H1 (cell line): Measurements from ENCODE around the gene SGMS1. TPM values are rescaled to one million over a fixed set of nuclear protein-coding genes. Genes with fewer than 3 reads are reported as not detected.
A peak's percentile ranks its signal among the peaks of the same experiment; 100 is the strongest.

Experiments used
- CTCF ChIA-PET: fragments of 300-600 bp; sonication (Branson Sonifier 250); formaldehyde crosslinking; loops from one replicate; lab custom pipeline; 2021; ENCODE audit not compliant: partially characterized antibody; lab: Charles Lee
- POLR2A ChIA-PET: fragments of 300-600 bp; sonication (Branson Sonifier 250); formaldehyde crosslinking; loops from one replicate; lab custom pipeline; 2021; ENCODE audit warnings: inconsistent platforms; ENCODE audit not compliant: partially characterized antibody; lab: Charles Lee
- DNase-seq, 2 experiments: peaks; one replicate each; pipeline versions ENCODE4 v3.0.0 to v3.0.0-alpha.2; 2010 to 2022; ENCODE audit warnings: low spot score in 2 of 2, low read depth in 1 of 2, mixed read lengths in 1 of 2
- FAIRE-seq: peaks from 2 replicates; lab custom pipeline; 2011; peaks lifted over from hg19 to GRCh38; lab: Jason Lieb, UNC
- H2AFZ ChIP-seq: 2 replicates; pipeline ENCODE4 v1.8.1; 2012; ENCODE audit warnings: low read length, inconsistent platforms
- H2AK5ac ChIP-seq: 2 replicates; pipeline ENCODE4 v1.6.1; 2013; ENCODE audit warnings: low read depth, low read length
- H2BK120ac ChIP-seq: replicated peaks from 2 replicates; pipeline ENCODE3; 2013; ENCODE audit warnings: low read depth, low read length, inconsistent platforms
- H2BK12ac ChIP-seq: 2 replicates; pipeline ENCODE4 v1.6.1; 2013; ENCODE audit warnings: low read depth, low read length
- H2BK15ac ChIP-seq: 2 replicates; pipeline ENCODE4 v1.6.1; 2013; ENCODE audit warnings: low read length
- H2BK20ac ChIP-seq: 2 replicates; pipeline ENCODE4 v1.6.1; 2013; ENCODE audit warnings: low read length
- H2BK5ac ChIP-seq: 2 replicates; pipeline ENCODE4 v1.6.1; 2013; ENCODE audit warnings: low read depth, low read length
- H3K14ac ChIP-seq: 2 replicates; pipeline ENCODE4 v1.6.1; 2013; ENCODE audit warnings: inconsistent platforms; ENCODE audit not compliant: insufficient read length
- H3K18ac ChIP-seq: 2 replicates; pipeline ENCODE4 v1.6.1; 2013; ENCODE audit warnings: low read length; ENCODE audit errors: extremely low read depth
- H3K23ac ChIP-seq: 2 replicates; pipeline ENCODE4 v1.6.1; 2013; ENCODE audit warnings: inconsistent platforms; ENCODE audit not compliant: insufficient read length
- H3K23me2 ChIP-seq: 2 replicates; pipeline ENCODE4 v1.6.1; 2013; ENCODE audit warnings: low read depth, low read length
- H3K27ac ChIP-seq: 2 replicates; pipeline ENCODE4 v1.6.1; 2011; ENCODE audit warnings: low read depth, low read length, inconsistent platforms
- H3K27me3 ChIP-seq, 4 experiments: replicated peaks in 1 of 4; 1 replicate in 1 of 4; 2 replicates in 3 of 4; pipeline versions ENCODE4 v1.6.1 to v1.8.1; 2011 to 2013; ENCODE audit warnings: low read length in 3 of 4, mild to moderate bottlenecking in 3 of 4, inconsistent platforms in 2 of 4, mixed read lengths in 2 of 4, moderate library complexity in 1 of 4; ENCODE audit not compliant: control insufficient read depth in 3 of 4, insufficient read depth in 3 of 4; ENCODE audit errors: extremely low read depth in 1 of 4
- H3K36me3 ChIP-seq, 4 experiments: 2 replicates each; pipeline versions ENCODE4 v1.6.1 to v1.8.1; 2011 to 2013; ENCODE audit warnings: mild to moderate bottlenecking in 4 of 4, low read length in 3 of 4, moderate library complexity in 2 of 4, control low read depth in 1 of 4, inconsistent platforms in 1 of 4; ENCODE audit not compliant: insufficient read depth in 4 of 4, control insufficient read depth in 2 of 4
- H3K4ac ChIP-seq: replicated peaks from 2 replicates; pipeline ENCODE3; 2013; ENCODE audit warnings: low read length, low read depth, mixed read lengths, inconsistent platforms; ENCODE audit not compliant: insufficient read length
- H3K4me1 ChIP-seq, 4 experiments: replicated peaks in 1 of 4; 1 replicate in 1 of 4; 2 replicates in 3 of 4; pipeline versions ENCODE4 v1.6.1 to v1.8.1; 2011 to 2013; ENCODE audit warnings: low read length in 3 of 4, inconsistent platforms in 2 of 4, mixed read lengths in 1 of 4; ENCODE audit not compliant: insufficient read depth in 4 of 4, control insufficient read depth in 3 of 4
- H3K4me2 ChIP-seq, 2 experiments: 2 replicates each; pipeline versions ENCODE4 v1.6.1 to v1.8.1; 2011 to 2013; ENCODE audit warnings: low read depth in 2 of 2, low read length in 2 of 2, control low read depth in 1 of 2, inconsistent platforms in 1 of 2, mild to moderate bottlenecking in 1 of 2; ENCODE audit not compliant: insufficient read depth in 1 of 2
- H3K4me3 ChIP-seq, 4 experiments: fragments of 200-600, 300-600 bp in 1 of 4; sonication (generic), shearing (Covaris generic), sonication (Bioruptor Twin) in 1 of 4; 2 replicates each; pipeline versions ENCODE4 v1.5.1 to v1.8.1; 2011 to 2016; ENCODE audit warnings: low read length in 4 of 4, low read depth in 3 of 4, control low read depth in 2 of 4, inconsistent platforms in 2 of 4, mild to moderate bottlenecking in 2 of 4, mixed read lengths in 1 of 4, moderate library complexity in 1 of 4; ENCODE audit not compliant: insufficient read depth in 2 of 4; ENCODE audit errors: extremely low read depth in 1 of 4
- H3K56ac ChIP-seq: replicated peaks from 2 replicates; pipeline ENCODE3; 2013; ENCODE audit warnings: low read depth, mild to moderate bottlenecking, mixed read lengths, low read length, inconsistent platforms; ENCODE audit not compliant: insufficient read length
- H3K79me1 ChIP-seq: 2 replicates; pipeline ENCODE4 v1.6.1; 2013; ENCODE audit warnings: low read depth, low read length, control low read depth
- H3K79me2 ChIP-seq, 2 experiments: 2 replicates each; pipeline versions ENCODE4 v1.6.1 to v1.8.1; 2012 to 2013; ENCODE audit warnings: low read length in 2 of 2, mild to moderate bottlenecking in 2 of 2, inconsistent platforms in 1 of 2; ENCODE audit not compliant: insufficient read depth in 2 of 2, control insufficient read depth in 1 of 2
- H3K9ac ChIP-seq, 4 experiments: replicated peaks in 1 of 4; 1 replicate in 1 of 4; 2 replicates in 3 of 4; pipeline versions ENCODE4 v1.6.1 to v1.8.1; 2011 to 2013; ENCODE audit warnings: low read depth in 3 of 4, low read length in 3 of 4, control low read depth in 2 of 4, mild to moderate bottlenecking in 2 of 4, moderate library complexity in 2 of 4, inconsistent platforms in 1 of 4; ENCODE audit errors: extremely low read depth in 1 of 4
- H3K9me3 ChIP-seq, 2 experiments: 2 replicates each; pipeline versions ENCODE4 v1.6.1 to v1.8.1; 2012 to 2013; ENCODE audit warnings: mild to moderate bottlenecking in 2 of 2, moderate library complexity in 2 of 2, control low read depth in 1 of 2, inconsistent platforms in 1 of 2, low read depth in 1 of 2, low read length in 1 of 2, mixed read lengths in 1 of 2; ENCODE audit not compliant: insufficient read depth in 2 of 2
- H4K20me1 ChIP-seq, 2 experiments: replicated peaks in 1 of 2; 2 replicates each; pipeline versions ENCODE3 to v1.8.1; 2011 to 2013; ENCODE audit warnings: inconsistent platforms in 2 of 2, low read length in 2 of 2, mild to moderate bottlenecking in 1 of 2; ENCODE audit not compliant: insufficient read depth in 2 of 2, control insufficient read depth in 1 of 2
- H4K5ac ChIP-seq: 2 replicates; pipeline ENCODE4 v1.6.1; 2013; ENCODE audit warnings: low read length, low read depth, mixed read lengths, inconsistent platforms; ENCODE audit not compliant: insufficient read length
- H4K8ac ChIP-seq: 2 replicates; pipeline ENCODE4 v1.8.0; 2013; ENCODE audit warnings: mild to moderate bottlenecking, moderate library complexity, low read length, inconsistent platforms; ENCODE audit not compliant: insufficient read depth; ENCODE audit errors: extremely low read depth
- H4K91ac ChIP-seq: replicated peaks from 2 replicates; pipeline ENCODE3; 2013; ENCODE audit warnings: low read length, mixed read lengths, inconsistent platforms; ENCODE audit not compliant: insufficient read length
- KDM4A ChIP-seq: IDR thresholded peaks from one replicate; pipeline ENCODE4 v1.7.1; 2012; ENCODE audit warnings: low read depth, mild to moderate bottlenecking, moderate library complexity, low read length, inconsistent platforms; ENCODE audit not compliant: severe bottlenecking
- RNF2 ChIP-seq: fragments of 200-900, 300-1000 bp; sonication (generic); IDR thresholded peaks from 2 replicates; pipeline ENCODE4 v1.7.1; 2016; ENCODE audit warnings: borderline replicate concordance, low read depth, mild to moderate bottlenecking, antibody characterized with exemption, low read length; ENCODE audit not compliant: poor library complexity, severe bottlenecking; ENCODE audit errors: missing control alignments
- WGBS, 2 experiments: shearing (Covaris generic) in 1 of 2; methylation state at CpG; one replicate each; pipeline versions ENCODE4 v1.1.6 to v1.1.7; 2013 to 2015; ENCODE audit warnings: low lambda C conversion rate in 2 of 2, mixed read lengths in 2 of 2, inconsistent platforms in 1 of 2, low coverage in 1 of 2, missing lambda C conversion rate in 1 of 2; ENCODE audit not compliant: insufficient replicate concordance in 2 of 2, insufficient coverage in 1 of 2, insufficient read length in 1 of 2; ENCODE audit errors: extremely low coverage in 1 of 2, missing lambda C conversion rate in 1 of 2; 5-methylcytosine and 5-hydroxymethylcytosine counted together
- polyA plus RNA-seq, 7 experiments: library from polyadenylated mRNA; depleted of rRNA in 3 of 7; stranded (reverse) in 5 of 7; unstranded in 2 of 7; fragments of >200 nt in 5 of 7; fragments of 200-250 nt in 2 of 7; gene quantifications; 1 replicate in 5 of 7; 2 replicates in 1 of 7; 4 replicates in 1 of 7; pipeline versions ENCODE4 v1.2.1 to v1.2.3, GENCODE V29; 2011 to 2013; ENCODE audit warnings: missing spikeins in 2 of 7, mixed read lengths in 2 of 7
- total RNA-seq: library from RNA; stranded (reverse); fragmentation: NEBNext Ultra II Directional; extraction: Animal tissue kit (Norgen Biotek cat#: 25700); gene quantifications from 2 replicates; pipeline ENCODE4 v1.2.1, GENCODE V29; 2021

Gene SGMS1
- total and polyA plus RNA-seq, 2 of the 8 experiments (the other 6 are each of a cell fraction or from before 2014, with no cell fraction given), result 6.0 to 15.6 TPM

GRCh38 chr10:50522908-50523307 is 100.8 kb downstream of the SGMS1 start:
- Histone ChIP-seq H3K9ac (no peak overlapping the region), H3K56ac (no peak overlapping the region), H4K8ac (no peak overlapping the region), H2AFZ (no peak overlapping the region), H3K27ac (no peak overlapping the region), H3K14ac (no peak overlapping the region), H3K4me3 (no peak overlapping the region), H3K79me1 (no peaks in the 10 kb centered on the region), H2BK120ac (no peak overlapping the region), H3K4ac (no peak overlapping the region), H3K79me2 (peaks cover 0 to 9% of the 10 kb centered on the region in 2 experiments; a peak in 2 of 4 replicates), H2BK5ac (no peak overlapping the region), H3K36me3 (no peaks in the 10 kb centered on the region; a peak in 1 of 8 replicates), H3K4me1 (peaks cover 0 to 14% (median 9%) of the 10 kb centered on the region in 4 experiments; a peak in 4 of 7 replicates), H3K23ac (no peak overlapping the region), H3K23me2 (no peaks in the 10 kb centered on the region), H2BK15ac (no peak overlapping the region), H3K27me3 (no peaks in the 10 kb centered on the region), H2AK5ac (no peak overlapping the region), H2BK20ac (no peak overlapping the region), H3K18ac (no peak overlapping the region), H3K9me3 (no peaks in the 10 kb centered on the region), H4K91ac (no peak overlapping the region), H3K4me2 (peak overlapping the region in 1 of 2 experiments; percentile 44; a peak in 1 of 4 replicates), H4K5ac (no peak overlapping the region), H4K20me1 (peaks cover 0 to 1% of the 10 kb centered on the region in 2 experiments), H2BK12ac (no peak overlapping the region)
- FAIRE-seq, result no peak
- ChIA-PET CTCF (no interaction called here), POLR2A (interaction anchor here (0.6 kb wide), 1 partner anchor 8 kb away, joined by 5 read pairs; no protein-coding TSS in a partner anchor)
- no peak for DNase-seq
- TF ChIP-seq KDM4A (no peak), RNF2 (no peak)
- WGBS, 2 experiments, result 62% methylated on average over 2 of the region's 2 CpGs; no CpG with 5 or more reads in 1 of the 2 experiments
